Erythroblast (primary cell): ENCODE data around the gene EVI5.

ENCODE experiments used
- GATA1 ChIP-seq: IDR thresholded peaks from 2 replicates; pipeline ENCODE4 v1.6.1; 2011; ENCODE audit warnings: low read depth, mild to moderate bottlenecking, control low read depth, low read length, moderate library complexity
- POLR2A ChIP-seq: IDR thresholded peaks from 2 replicates; pipeline ENCODE4 v1.6.1; 2011; ENCODE audit warnings: mild to moderate bottlenecking, low read length

GRCh38 chr1:92728697-92729096 is 56.2 kb downstream of the EVI5 start:
- no peak for TF ChIP-seq POLR2A
- TF ChIP-seq GATA1 = no peak
